SH-SY5Y (cell line): ENCODE measurements around the gene MRPL50.

ENCODE experiments used
- GATA2 ChIP-seq: IDR thresholded peaks from 2 replicates; pipeline ENCODE4 v1.6.1; 2011; ENCODE audit warnings: mild to moderate bottlenecking, low read depth, low read length
- GATA3 ChIP-seq: IDR thresholded peaks from 2 replicates; pipeline ENCODE4 v1.6.1; 2011; ENCODE audit warnings: low read depth, mild to moderate bottlenecking, low read length, moderate library complexity

DNA sequence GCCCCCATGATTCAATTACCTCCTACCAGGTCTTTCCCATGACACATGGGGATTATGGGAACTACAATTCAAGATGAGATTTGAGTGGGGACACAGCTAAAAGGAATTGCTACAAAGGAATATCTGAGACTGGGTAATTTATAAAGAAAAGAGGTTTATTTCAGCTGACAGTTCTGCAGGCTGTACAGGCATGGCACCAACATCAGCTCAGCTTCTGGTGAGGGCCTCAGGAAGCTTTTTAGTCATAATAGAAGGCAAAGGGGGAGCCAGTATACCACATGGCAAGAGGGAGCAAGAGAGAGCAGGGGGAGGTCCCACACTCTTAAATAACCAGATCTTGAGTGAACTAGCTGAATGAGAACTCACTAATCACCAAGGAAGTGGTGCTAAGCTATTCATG is 48.3 kb upstream of the MRPL50 start:
- TF ChIP-seq GATA2: no peak
- TF ChIP-seq GATA3: no peak
